Measurements from ENCODE around the gene TMPRSS11B. TPM values are rescaled to one million over a fixed set of nuclear protein-coding genes. Genes with fewer than 3 reads are reported as not detected.
"Not testable (repeated sequence)": the region's sequence is repeated elsewhere in the genome, so short reads cannot be mapped to it uniquely, and the experiment has no call there.

TMPRSS11B gene
- total RNA-seq, 2 experiments from 2014 or later: not detected

- DNase-seq (no peak), ATAC-seq (no peak)
- Mint-ChIP-seq H3K27me3 (peaks cover 2% of the 10 kb centered on the region), H3K9me3 (no peaks in the 10 kb centered on the region), H3K36me3 (ENCODE audit: low read depth) (no peaks in the 10 kb centered on the region), H3K4me1 (ENCODE audit: low read depth) (no peaks in the 10 kb centered on the region), H3K27ac (no peak overlapping the region), H3K4me3 (no peak overlapping the region)
- CTCF ChIA-PET: no interaction called here
- no peak for TF ChIP-seq CTCF (IDR thresholded peaks at IDR 0.05)
- POLR2A ChIA-PET: no interaction called here
- intact Hi-C loops (cut with micrococcal nuclease): no loop called here
Observed at GRCh38 chr4:68283095-68283494, 37.6 kb upstream of the TMPRSS11B start.

GRCh38 chr4:68281796-68282740, 36.6 kb upstream of the TMPRSS11B start:
- intact Hi-C loops (cut with micrococcal nuclease); H3K27ac Mint-ChIP-seq; H3K4me3 Mint-ChIP-seq; ATAC-seq; DNase-seq; H3K4me1 Mint-ChIP-seq (ENCODE audit: low read depth); H3K36me3 Mint-ChIP-seq (ENCODE audit: low read depth); H3K9me3 Mint-ChIP-seq; H3K27me3 Mint-ChIP-seq; POLR2A ChIA-PET; CTCF ChIA-PET: not testable (repeated sequence)

DNA sequence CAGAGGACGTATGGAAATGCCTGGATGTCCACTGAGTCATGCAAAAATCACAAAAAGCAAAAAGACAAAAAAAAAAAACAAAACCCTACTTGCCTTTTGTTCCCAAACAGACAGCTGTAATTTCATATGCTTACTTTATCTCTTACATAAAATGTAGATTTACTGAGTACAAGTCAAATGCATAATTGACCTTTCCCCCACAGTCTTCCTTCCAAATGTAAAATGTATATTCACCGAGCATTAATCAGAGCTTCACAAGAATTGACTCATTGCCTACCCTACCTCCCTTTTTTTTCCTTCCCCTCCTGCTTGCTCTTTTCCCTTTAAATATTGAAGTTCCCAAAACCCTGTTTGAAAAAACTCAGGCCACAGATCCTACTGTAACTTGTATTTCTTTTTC, 32.5 kb upstream of the TMPRSS11B start:
- no peak overlapping the region for H3K27ac Mint-ChIP-seq
- no peak for TF ChIP-seq CTCF (IDR thresholded peaks at IDR 0.05)
- ChIA-PET CTCF (no interaction called here), POLR2A (interaction anchor here (0.6 kb wide), 1 partner anchor 454 kb away, joined by 3 read pairs; no protein-coding TSS in a partner anchor)
- no peaks in the 10 kb centered on the region for H3K9me3 Mint-ChIP-seq
- DNase-seq: no peak
- H3K36me3 Mint-ChIP-seq (ENCODE audit: low read depth): no peaks in the 10 kb centered on the region
- intact Hi-C loops (cut with micrococcal nuclease): no loop called here
- H3K4me3 Mint-ChIP-seq: no peak overlapping the region
- no peaks in the 10 kb centered on the region for H3K4me1 Mint-ChIP-seq (ENCODE audit: low read depth)
- ATAC-seq: no peak
- peaks cover 12% of the 10 kb centered on the region for H3K27me3 Mint-ChIP-seq

DNA sequence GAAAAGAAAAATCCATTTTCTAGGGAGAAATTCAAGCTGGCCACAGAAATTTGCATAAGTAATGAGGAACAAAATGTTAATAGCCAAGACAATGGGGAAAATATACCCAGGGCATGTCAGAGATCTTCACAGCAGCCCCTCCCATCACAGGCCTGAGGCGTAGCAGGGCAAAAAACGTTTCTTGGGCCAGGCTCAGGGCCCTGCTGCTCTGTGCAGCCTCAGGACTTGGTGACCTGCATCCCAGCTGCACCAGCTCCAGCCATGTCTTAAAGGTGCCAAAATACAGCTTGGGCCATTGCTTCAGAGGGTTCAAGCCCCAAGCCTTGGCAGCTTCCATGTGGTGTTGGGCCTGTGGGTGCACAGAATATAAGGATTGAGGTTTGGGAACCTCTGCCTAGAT, 32.1 kb upstream of the TMPRSS11B start:
- CTCF ChIA-PET: no interaction called here
- no peaks in the 10 kb centered on the region for H3K36me3 Mint-ChIP-seq (ENCODE audit: low read depth)
- ATAC-seq (no peak), DNase-seq (no peak)
- POLR2A ChIA-PET: interaction anchor here (0.6 kb wide), 1 partner anchor 455 kb away, joined by 3 read pairs; no protein-coding TSS in a partner anchor
- H3K27me3 Mint-ChIP-seq: peaks cover 15% of the 10 kb centered on the region
- no peak overlapping the region for H3K4me3 Mint-ChIP-seq
- H3K27ac Mint-ChIP-seq: no peak overlapping the region
- TF ChIP-seq CTCF (IDR thresholded peaks at IDR 0.05): no peak
- no peaks in the 10 kb centered on the region for H3K4me1 Mint-ChIP-seq (ENCODE audit: low read depth)
- intact Hi-C loops (cut with micrococcal nuclease): no loop called here
- no peaks in the 10 kb centered on the region for H3K9me3 Mint-ChIP-seq

DNA sequence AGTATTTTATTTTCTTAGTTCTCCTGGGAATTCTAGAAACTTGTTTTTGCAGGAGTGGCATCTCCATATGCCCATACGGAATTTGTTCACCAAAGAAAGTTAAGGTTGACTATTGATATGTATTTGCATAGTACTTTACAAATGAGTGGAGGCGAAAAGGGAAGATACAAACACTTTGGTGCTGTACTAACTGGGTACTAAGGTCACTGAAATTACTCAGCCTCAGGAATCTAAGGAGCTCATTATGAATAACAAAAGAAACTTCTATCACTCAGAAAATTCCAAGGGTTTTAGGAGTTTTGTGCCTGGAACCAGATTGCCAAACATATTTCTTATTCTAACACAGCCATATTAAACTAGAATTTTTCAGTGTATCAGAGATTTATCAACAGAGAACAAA, 27.4 kb upstream of the TMPRSS11B start:
- Mint-ChIP-seq H3K27ac (no peak overlapping the region), H3K4me3 (no peak overlapping the region), H3K4me1 (ENCODE audit: low read depth) (peaks cover 4% of the 10 kb centered on the region), H3K27me3 (peaks cover 24% of the 10 kb centered on the region), H3K9me3 (no peaks in the 10 kb centered on the region), H3K36me3 (ENCODE audit: low read depth) (no peaks in the 10 kb centered on the region)
- ATAC-seq (no peak), DNase-seq (no peak)
- TF ChIP-seq CTCF (IDR thresholded peaks at IDR 0.05): no peak
- POLR2A ChIA-PET: no interaction called here
- intact Hi-C loops (cut with micrococcal nuclease): loop anchor here (1.0 kb wide), 1 partner anchor 103 kb away; no protein-coding TSS in a partner anchor
- CTCF ChIA-PET: interaction anchor here (1.1 to 3.3 kb wide), 10 partner anchors 26 to 180 kb away, joined by 3 to 52 read pairs (median 4); no protein-coding TSS in a partner anchor
